Measurements from ENCODE around the gene UVRAG. TPM values are rescaled to one million over a fixed set of nuclear protein-coding genes. Genes with fewer than 3 reads are reported as not detected.

The UVRAG gene
- total RNA-seq, 2 experiments from 2014 or later, result 16.5 to 19.5 TPM

DNA sequence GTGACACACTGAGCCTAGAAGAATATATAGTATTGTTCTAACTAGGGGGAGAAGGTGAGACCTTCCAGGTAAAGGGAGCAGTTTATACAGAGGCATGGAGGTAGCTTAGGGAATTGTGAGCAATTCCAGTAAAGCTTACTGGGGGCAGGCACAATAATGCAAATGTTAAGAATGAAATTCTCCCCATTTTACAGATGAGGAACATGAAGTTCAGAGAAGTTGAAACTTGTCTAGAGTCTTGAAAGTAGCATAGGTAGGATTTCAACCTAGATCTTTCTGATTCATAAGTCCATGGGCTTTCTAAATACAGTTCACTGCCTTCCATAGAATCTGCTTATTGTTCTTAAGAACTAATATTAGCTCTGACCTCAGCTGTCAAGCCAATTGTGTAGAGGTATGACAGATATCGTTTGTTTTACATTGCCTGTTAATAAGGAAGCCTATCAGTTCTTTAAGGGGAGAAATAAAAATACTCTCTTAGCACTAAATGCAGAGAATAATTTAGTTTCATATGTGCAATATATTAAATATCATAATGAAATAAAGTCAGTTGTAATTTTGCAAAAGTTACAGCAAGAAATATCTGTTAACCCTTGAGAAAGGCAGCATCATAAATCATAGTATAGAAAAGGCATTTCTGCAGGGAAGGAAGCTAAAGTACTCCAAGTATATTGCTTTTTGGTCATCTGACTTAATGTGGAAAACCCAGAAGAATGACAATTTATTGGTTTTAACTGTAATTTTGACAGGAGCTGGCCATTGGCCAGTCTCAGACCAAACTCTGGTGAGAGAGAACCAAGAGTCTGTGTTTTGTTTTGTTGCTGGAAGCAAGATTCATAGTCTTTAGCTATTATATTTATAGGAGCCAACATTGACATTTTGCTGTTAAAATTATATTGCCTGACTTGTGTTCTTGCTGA lies 181.8 kb downstream of the UVRAG start:
- Mint-ChIP-seq H3K9me3 (peaks cover 15% of the 10 kb centered on the region), H3K4me3 (no peak overlapping the region), H3K36me3 (ENCODE audit: low read depth) (peaks cover 61% of the 10 kb centered on the region), H3K27me3 (no peaks in the 10 kb centered on the region), H3K27ac (no peak overlapping the region), H3K4me1 (ENCODE audit: low read depth) (no peaks in the 10 kb centered on the region)
- Histone ChIP-seq H3K9me3 (ENCODE audit: control insufficient read depth in 1 of 2, insufficient read depth in 1 of 2, low read length in 2 of 2) (peaks cover 8 to 13% of the 10 kb centered on the region in 2 experiments), H3K27ac (ENCODE audit: low read depth in 1 of 2, low read length in 2 of 2) (no peak overlapping the region), H3K4me3 (ENCODE audit: low read length) (no peak overlapping the region), H3K27me3 (ENCODE audit: control insufficient read depth in 1 of 2, insufficient read depth in 2 of 2, low read length in 2 of 2) (no peaks in the 10 kb centered on the region), H3K36me3 (ENCODE audit: insufficient read depth, low read length) (no peaks in the 10 kb centered on the region), H3K4me1 (ENCODE audit: insufficient read depth, low read length) (no peaks in the 10 kb centered on the region)
- ChIA-PET POLR2A (no interaction called here), CTCF (interaction anchor here (0.5 to 1.0 kb wide), 2 partner anchors 13 to 1655 kb away, joined by 3 read pairs; no protein-coding TSS in a partner anchor)
- TF ChIP-seq, protein P1, sequence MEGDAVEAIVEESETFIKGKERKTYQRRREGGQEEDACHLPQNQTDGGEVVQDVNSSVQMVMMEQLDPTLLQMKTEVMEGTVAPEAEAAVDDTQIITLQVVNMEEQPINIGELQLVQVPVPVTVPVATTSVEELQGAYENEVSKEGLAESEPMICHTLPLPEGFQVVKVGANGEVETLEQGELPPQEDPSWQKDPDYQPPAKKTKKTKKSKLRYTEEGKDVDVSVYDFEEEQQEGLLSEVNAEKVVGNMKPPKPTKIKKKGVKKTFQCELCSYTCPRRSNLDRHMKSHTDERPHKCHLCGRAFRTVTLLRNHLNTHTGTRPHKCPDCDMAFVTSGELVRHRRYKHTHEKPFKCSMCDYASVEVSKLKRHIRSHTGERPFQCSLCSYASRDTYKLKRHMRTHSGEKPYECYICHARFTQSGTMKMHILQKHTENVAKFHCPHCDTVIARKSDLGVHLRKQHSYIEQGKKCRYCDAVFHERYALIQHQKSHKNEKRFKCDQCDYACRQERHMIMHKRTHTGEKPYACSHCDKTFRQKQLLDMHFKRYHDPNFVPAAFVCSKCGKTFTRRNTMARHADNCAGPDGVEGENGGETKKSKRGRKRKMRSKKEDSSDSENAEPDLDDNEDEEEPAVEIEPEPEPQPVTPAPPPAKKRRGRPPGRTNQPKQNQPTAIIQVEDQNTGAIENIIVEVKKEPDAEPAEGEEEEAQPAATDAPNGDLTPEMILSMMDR (IDR thresholded peaks at IDR 0.05), result no peak
- intact Hi-C loops (cut with DNase I, micrococcal nuclease), result no loop called here
- ATAC-seq (ENCODE audit: poor library complexity) (no peak), DNase-seq (no peak)

DNA sequence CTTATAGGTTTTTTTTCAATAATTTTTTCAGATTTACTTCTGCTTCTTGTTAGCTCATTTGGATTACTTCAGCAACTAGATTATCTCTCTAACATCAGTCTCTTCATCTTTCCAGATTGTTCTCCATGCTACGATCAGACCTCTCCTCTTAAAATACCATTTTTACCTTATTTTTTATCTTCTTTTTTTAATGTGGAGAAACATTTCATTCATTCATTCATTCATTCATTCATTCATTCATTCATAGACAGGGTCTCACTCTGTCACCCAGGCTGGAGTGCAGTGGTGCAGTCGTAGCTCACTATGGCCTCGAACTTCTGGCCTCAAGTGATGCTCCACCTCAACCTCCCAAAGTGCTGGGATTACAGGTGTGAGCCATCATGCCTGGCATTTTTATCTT lies 189.4 kb downstream of the UVRAG start:
- no peaks in the 10 kb centered on the region for H3K27me3 Mint-ChIP-seq
- Histone ChIP-seq H3K4me3 (ENCODE audit: low read length) (no peak overlapping the region), H3K4me1 (ENCODE audit: insufficient read depth, low read length) (no peaks in the 10 kb centered on the region), H3K36me3 (ENCODE audit: insufficient read depth, low read length) (peaks cover 32% of the 10 kb centered on the region), H3K27ac (ENCODE audit: low read depth in 1 of 2, low read length in 2 of 2) (no peak overlapping the region), H3K9me3 (ENCODE audit: control insufficient read depth in 1 of 2, insufficient read depth in 1 of 2, low read length in 2 of 2) (peaks cover 7 to 13% of the 10 kb centered on the region in 2 experiments), H3K27me3 (ENCODE audit: control insufficient read depth in 1 of 2, insufficient read depth in 2 of 2, low read length in 2 of 2) (no peaks in the 10 kb centered on the region)
- ChIA-PET CTCF (no interaction called here), POLR2A (interaction anchor here (0.7 kb wide), 1 partner anchor 33 kb away, joined by 3 read pairs; no protein-coding TSS in a partner anchor)
- no peaks in the 10 kb centered on the region for H3K4me1 Mint-ChIP-seq (ENCODE audit: low read depth)
- H3K9me3 Mint-ChIP-seq, result peaks cover 11% of the 10 kb centered on the region
- no peak for ATAC-seq (ENCODE audit: poor library complexity)
- intact Hi-C loops (cut with DNase I, micrococcal nuclease), result no loop called here
- no peak overlapping the region for H3K4me3 Mint-ChIP-seq
- TF ChIP-seq, protein P1 (IDR thresholded peaks at IDR 0.05), result no peak
- peaks cover 88% of the 10 kb centered on the region for H3K36me3 Mint-ChIP-seq (ENCODE audit: low read depth)
- DNase-seq, result no peak
- H3K27ac Mint-ChIP-seq, result no peak overlapping the region

DNA sequence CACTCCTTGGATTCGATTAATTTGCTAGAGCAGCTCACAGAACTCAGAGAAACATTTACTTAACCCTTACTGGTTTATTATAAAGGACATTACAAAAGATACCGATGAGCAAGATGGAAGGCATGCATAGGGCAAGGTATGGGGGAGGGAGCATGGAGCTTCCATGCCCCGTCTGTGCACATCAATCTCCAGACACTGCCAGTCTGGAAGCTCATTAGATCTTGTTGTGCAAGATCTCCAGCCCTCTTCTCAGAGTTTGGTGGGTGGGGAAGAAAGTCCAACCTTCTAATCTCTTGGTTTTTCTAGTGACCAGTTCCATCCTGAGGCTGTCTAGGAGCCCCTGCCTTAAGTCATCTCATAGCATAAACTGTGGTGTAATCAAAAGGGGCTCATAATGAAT lies 190.7 kb downstream of the UVRAG start:
- Mint-ChIP-seq H3K4me3 (no peak overlapping the region), H3K4me1 (ENCODE audit: low read depth) (no peaks in the 10 kb centered on the region), H3K36me3 (ENCODE audit: low read depth) (peaks cover 90% of the 10 kb centered on the region), H3K27me3 (no peaks in the 10 kb centered on the region), H3K9me3 (peaks cover 8% of the 10 kb centered on the region), H3K27ac (no peak overlapping the region)
- DNase-seq (no peak), ATAC-seq (ENCODE audit: poor library complexity) (no peak)
- Histone ChIP-seq H3K4me1 (ENCODE audit: insufficient read depth, low read length) (no peaks in the 10 kb centered on the region), H3K27me3 (ENCODE audit: control insufficient read depth in 1 of 2, insufficient read depth in 2 of 2, low read length in 2 of 2) (no peaks in the 10 kb centered on the region), H3K36me3 (ENCODE audit: insufficient read depth, low read length) (peaks cover 38% of the 10 kb centered on the region), H3K4me3 (ENCODE audit: low read length) (no peak overlapping the region), H3K9me3 (ENCODE audit: control insufficient read depth in 1 of 2, insufficient read depth in 1 of 2, low read length in 2 of 2) (peaks cover 0 to 9% of the 10 kb centered on the region in 2 experiments), H3K27ac (ENCODE audit: low read depth in 1 of 2, low read length in 2 of 2) (no peak overlapping the region)
- TF ChIP-seq, protein P1 (IDR thresholded peaks at IDR 0.05), result no peak
- ChIA-PET CTCF (no interaction called here), POLR2A (no interaction called here)
- intact Hi-C loops (cut with DNase I, micrococcal nuclease), result no loop called here

Data from CD4-positive, alpha-beta T cell (primary cell).